Activated T-cell treated with anti-CD3 and anti-CD28 coated beads, Interleukin-2, amount 50 U/mL, for 72 hours (primary cell): ENCODE measurements around the gene RPL22L1. TPM values are rescaled to one million over a fixed set of nuclear protein-coding genes. Genes with fewer than 3 reads are reported as not detected.

Experiments used
- total RNA-seq, 2 donors: library from RNA; stranded (reverse); gene quantifications; one replicate each; pipeline ENCODE4 v1.2.3, GENCODE V29; 2022

RPL22L1 gene
- total RNA-seq, 2 donors from 2014 or later = 218 to 246 TPM

Other genes with a start within 250 kb of the RPL22L1 start
- 1 to 10 TPM; 6.0 to 7.1 TPM for gene EIF5A2, start 38.4 kb upstream of the RPL22L1 start, total RNA-seq
- gene SLC2A2, start 156.5 kb upstream of the RPL22L1 start, total RNA-seq = not detected